A172 (cell line): ENCODE measurements around the gene CCDC74A. TPM values are rescaled to one million over a fixed set of nuclear protein-coding genes. Genes with fewer than 3 reads are reported as not detected.
"Not testable (repeated sequence)": the region's sequence is repeated elsewhere in the genome, so short reads cannot be mapped to it uniquely, and the experiment has no call there.

Source experiments
- DNase-seq: peaks from one replicate; pipeline ENCODE4 v3.0.0-alpha.2; 2015; ENCODE audit warnings: low spot score
- total RNA-seq: library from RNA; depleted of rRNA; stranded (reverse); fragments of >200 nt; shearing (Covaris generic); gene quantifications from 2 replicates; pipeline ENCODE4 v1.2.3, GENCODE V29; 2014; rRNA removed

Gene CCDC74A
- total RNA-seq, 1 experiment from 2014 or later, result 117 TPM

DNA sequence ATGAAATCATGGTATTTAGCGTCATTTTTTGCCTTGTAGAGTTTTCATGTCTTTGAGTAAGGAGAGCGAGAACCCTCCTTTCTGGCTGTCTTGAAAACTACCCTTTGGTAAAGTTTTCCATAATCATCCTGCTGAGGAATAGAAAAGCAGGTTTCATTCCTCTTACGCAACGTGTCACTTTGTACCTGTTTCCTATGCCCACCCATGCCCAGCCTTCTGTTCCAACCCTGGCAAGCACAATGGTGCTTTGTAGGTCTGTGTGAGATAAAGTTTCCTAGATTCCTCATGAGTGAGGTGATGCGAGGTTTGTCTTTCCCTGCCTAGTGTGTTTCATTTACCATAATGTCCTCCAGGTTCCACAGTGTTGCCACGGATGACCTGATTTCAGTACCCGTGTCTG is 29.3 kb downstream of the CCDC74A start:
- no peak for DNase-seq

GRCh38 chr2:131557558-131558321 is 30.1 kb downstream of the CCDC74A start:
- no peak for DNase-seq

DNA sequence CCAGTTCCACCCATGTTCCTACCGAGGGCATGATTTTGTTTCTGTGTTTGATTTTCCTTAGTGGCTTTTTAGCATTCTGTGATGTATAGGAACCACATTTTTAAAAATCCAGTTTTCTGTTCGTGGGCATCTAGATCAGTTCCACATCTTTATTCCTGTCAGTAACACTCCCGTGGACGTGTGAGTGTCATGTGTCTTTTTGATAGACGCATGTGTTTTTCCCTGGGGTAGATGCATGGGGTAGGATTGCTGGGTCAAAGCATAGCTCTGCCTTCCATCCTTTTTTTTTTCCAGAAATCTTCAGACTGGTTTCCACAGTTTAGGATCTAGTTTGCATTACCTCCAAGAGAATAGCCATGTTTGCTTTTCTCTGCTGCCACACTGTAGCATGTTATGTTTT is 38.7 kb downstream of the CCDC74A start:
- no peak for DNase-seq

DNA sequence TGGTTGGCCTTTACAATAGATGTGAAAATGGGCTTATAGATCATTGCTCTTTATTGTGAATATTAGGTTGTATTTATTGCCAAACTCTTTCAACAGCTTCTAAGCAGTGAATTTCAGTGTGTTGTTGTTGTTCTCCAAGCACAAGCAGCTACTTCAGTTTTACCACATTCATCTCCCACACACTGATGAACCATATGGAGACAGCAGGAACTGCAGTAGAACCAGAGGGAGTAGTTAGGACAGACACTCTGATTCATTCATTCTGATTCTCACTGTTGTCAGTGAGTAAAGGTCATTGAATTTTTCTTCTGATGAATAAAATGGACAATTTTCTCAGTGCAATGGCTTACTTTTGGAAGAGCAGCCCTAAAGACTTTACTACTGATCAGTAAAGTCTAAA is 40.2 kb downstream of the CCDC74A start:
- DNase-seq, result no peak

DNA sequence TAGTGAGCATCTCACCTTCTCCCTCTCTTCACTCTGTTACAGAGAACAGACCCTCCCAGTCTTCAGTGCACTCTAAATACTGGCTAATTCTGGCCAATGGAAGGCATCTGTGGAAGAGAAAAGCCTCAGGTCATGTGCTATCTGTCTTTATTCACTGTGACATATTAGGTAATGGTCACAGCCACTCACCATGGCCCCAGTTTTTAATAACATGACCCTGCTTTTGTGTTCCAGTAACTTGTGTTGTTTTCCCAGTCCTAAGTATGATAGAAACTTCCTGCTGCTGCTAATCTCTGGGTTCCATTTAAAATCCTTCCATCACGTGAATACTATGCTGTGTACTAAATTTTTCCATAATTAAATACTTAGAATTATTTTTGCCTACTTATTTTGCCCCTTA is 40.7 kb downstream of the CCDC74A start:
- DNase-seq, result not testable (repeated sequence)

DNA sequence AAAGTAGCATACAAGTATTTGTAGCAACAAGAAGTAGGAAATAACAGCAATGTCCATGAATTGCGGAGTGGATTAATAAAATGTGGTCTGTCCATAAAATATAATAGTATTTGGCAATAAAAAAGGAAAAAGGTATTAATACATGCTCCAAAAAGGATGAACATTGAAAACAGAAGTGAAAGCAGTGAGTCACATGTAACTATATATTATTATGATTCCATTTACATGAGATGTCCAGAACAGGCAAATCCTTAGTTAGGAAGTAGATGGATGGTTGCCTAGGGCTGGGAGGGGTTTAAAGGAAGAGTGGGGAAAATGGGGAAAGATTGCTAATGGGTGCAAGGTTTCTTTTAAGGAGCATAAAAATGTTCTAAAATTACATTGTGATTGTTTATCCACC is 44.5 kb downstream of the CCDC74A start:
- no peak for DNase-seq

GRCh38 chr2:131577812-131578211 is 50.1 kb downstream of the CCDC74A start:
- DNase-seq, result no peak

DNA sequence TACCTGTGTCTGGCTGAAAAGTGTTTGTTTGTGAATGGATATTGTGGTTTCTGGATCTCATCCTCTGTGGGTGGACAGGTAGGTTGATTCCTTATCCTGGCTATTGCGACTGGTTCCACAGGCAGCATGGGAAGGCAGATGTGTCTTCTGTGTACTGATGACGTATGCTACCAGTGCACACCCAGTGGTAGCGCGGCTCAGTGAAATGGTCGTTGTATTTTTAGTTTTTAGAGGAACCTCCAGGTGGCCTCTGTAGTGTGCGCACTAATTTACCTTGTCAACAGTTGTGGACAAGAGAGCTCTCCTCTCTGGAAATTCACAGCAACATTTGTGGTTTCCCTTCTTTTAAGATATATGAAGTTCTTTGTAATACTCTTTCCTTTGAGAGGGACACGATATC is 52.5 kb downstream of the CCDC74A start:
- no peak for DNase-seq

Other genes with a start within 250 kb of the CCDC74A start
- gene RAB6D, start 163.7 kb upstream of the CCDC74A start, total RNA-seq, result not detected in 2 replicates
- not detected in 2 replicates for gene TUBA3D, start 51.8 kb upstream of the CCDC74A start, total RNA-seq
- gene MZT2A, start 35.5 kb upstream of the CCDC74A start, total RNA-seq, result 197 and 243 TPM in 2 replicates